AG04450 (cell line): ENCODE results near the gene NFAM1. TPM values are rescaled to one million over a fixed set of nuclear protein-coding genes. Genes with fewer than 3 reads are reported as not detected.

Experiments
- CTCF ChIA-PET: fragments of 300-600, 350-600 bp; formaldehyde crosslinking; extraction: SDS; loops from one replicate; lab custom pipeline; 2022; ENCODE audit warnings: antibody characterized with exemption, inconsistent platforms; lab: Charles Lee
- POLR2A ChIA-PET: fragments of 350-600 bp; formaldehyde crosslinking; extraction: SDS; loops from one replicate; lab custom pipeline; 2021; ENCODE audit warnings: antibody characterized with exemption, inconsistent platforms; lab: Yijun Ruan, JAX
- DNase-seq: peaks from one replicate; pipeline ENCODE4 v3.0.0-alpha.2; 2011; ENCODE audit warnings: low read depth, low spot score
- H3K27ac ChIP-seq: one replicate; pipeline ENCODE4 v1.5.1; 2012; ENCODE audit warnings: low read depth, low read length, control low read depth
- H3K27me3 ChIP-seq: one replicate; pipeline ENCODE4 v1.6.0; 2012; ENCODE audit warnings: low read length; ENCODE audit not compliant: control insufficient read depth, insufficient read depth
- H3K4me3 ChIP-seq: 2 replicates; pipeline ENCODE4 v1.5.1; 2011; ENCODE audit warnings: mild to moderate bottlenecking, low read depth, low read length, control low read depth
- H3K9me3 ChIP-seq: 2 replicates; pipeline ENCODE4 v1.5.1; 2012; ENCODE audit warnings: low read length; ENCODE audit not compliant: control insufficient read depth, insufficient read depth
- polyA plus RNA-seq: library from polyadenylated mRNA; depleted of rRNA; stranded (reverse); fragments of >200 nt; gene quantifications from 2 replicates; pipeline ENCODE4 v1.2.3, GENCODE V29; 2011
- TF ChIP-seq, protein P1 (sequence below): IDR thresholded peaks from 2 replicates; pipeline ENCODE4 v1.5.1; 2011; ENCODE audit warnings: low read depth, low read length, control low read depth, inconsistent platforms

The NFAM1 gene
- polyA plus RNA-seq, 1 experiment, result not detected

DNA sequence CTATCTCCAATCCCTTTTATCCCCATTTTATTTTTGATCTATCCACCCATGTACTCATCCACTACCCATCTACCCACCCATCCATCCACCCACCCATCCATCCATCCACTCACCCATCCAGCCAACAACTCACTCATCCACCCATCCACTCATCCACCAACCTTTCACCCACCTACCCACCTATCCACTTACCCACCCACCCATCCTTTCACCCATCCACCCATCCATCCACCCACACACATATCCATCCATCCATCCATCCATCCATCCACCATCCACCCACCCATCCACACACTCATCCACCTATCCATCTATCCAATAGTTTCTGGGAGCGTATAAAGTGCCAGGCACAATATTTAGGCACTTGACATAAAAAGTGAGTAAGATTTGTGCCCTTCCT lies 39.2 kb upstream of the NFAM1 start:
- no peak for DNase-seq
- Histone ChIP-seq H3K27ac (no peak overlapping the region), H3K27me3 (peaks cover 15% of the 10 kb centered on the region), H3K9me3 (no peaks in the 10 kb centered on the region), H3K4me3 (no peak overlapping the region)
- TF ChIP-seq, protein P1, sequence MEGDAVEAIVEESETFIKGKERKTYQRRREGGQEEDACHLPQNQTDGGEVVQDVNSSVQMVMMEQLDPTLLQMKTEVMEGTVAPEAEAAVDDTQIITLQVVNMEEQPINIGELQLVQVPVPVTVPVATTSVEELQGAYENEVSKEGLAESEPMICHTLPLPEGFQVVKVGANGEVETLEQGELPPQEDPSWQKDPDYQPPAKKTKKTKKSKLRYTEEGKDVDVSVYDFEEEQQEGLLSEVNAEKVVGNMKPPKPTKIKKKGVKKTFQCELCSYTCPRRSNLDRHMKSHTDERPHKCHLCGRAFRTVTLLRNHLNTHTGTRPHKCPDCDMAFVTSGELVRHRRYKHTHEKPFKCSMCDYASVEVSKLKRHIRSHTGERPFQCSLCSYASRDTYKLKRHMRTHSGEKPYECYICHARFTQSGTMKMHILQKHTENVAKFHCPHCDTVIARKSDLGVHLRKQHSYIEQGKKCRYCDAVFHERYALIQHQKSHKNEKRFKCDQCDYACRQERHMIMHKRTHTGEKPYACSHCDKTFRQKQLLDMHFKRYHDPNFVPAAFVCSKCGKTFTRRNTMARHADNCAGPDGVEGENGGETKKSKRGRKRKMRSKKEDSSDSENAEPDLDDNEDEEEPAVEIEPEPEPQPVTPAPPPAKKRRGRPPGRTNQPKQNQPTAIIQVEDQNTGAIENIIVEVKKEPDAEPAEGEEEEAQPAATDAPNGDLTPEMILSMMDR, result no peak
- POLR2A ChIA-PET, result no interaction called here
- CTCF ChIA-PET, result interaction anchor here (2.9 kb wide), 1 partner anchor 380 kb away, joined by 20 read pairs; the partner anchor contains the start of gene NDUFA6

DNA sequence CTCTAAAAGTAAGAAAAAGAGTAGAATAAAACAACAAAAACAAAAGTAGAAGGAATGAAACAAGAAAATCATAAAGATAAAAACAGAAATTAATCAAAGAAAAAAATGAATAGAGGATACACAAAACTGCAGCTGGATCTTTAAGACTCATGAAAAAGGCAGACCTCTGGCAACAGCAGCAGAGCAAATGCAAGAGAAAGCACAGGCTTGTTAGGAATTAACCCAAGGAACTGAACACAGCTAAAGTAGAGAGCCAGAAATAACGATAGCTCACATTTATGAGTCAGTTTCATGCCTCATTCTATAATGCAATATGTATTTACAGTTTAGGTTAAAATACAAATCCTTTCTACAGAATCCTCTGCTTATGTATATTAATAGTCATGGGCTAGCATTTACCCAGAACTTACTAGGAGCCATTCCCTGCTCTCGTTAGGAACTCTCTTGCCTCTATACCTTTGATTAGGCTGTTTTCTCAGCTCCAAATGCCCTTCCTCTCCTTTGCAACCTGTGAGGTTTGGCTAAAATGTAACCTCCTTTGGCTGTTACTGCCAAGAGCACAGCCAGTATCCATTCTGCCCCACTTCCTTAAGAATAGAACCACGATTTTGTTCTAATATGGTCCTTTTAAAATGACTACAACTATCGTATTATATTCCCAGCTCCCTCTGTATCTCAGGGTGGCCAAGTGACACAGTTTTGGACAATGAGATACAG lies 38.3 kb upstream of the NFAM1 start:
- POLR2A ChIA-PET, result interaction anchor here (0.6 to 0.7 kb wide), 3 partner anchors 18 to 1089 kb away, joined by 3 to 4 read pairs (median 4); partner anchors contain the start of gene TEF
- Histone ChIP-seq H3K27ac (no peak overlapping the region), H3K27me3 (peaks cover 15% of the 10 kb centered on the region), H3K9me3 (no peaks in the 10 kb centered on the region), H3K4me3 (no peak overlapping the region)
- no peak for DNase-seq
- TF ChIP-seq, protein P1, result no peak
- CTCF ChIA-PET, result interaction anchor here (0.8 to 1.4 kb wide), 2 partner anchors 10 to 26 kb away, joined by 3 to 6 read pairs; no protein-coding TSS in a partner anchor

DNA sequence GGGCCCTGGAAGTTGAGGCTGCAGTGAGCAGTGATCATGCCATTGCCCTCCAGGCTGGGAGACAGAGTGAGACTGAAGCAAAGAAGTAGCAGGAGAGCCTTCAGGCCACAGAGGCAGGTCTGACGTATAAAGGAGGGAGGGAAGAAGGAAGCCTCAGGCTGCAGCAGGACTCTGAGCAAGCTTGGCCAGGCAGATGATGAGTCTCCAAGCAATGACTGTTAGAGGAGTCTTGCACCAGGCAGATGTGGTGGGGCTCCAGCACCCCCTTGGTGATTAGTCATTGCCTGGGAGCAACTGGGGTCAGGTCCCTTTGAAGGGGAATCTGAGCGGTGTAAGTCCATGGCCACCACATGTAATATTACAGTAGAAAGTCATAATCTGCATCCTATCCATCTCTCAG lies 36.6 kb upstream of the NFAM1 start:
- peaks cover 15% of the 10 kb centered on the region for H3K27me3 ChIP-seq
- no peak overlapping the region for H3K27ac ChIP-seq
- no peak overlapping the region for H3K4me3 ChIP-seq
- no peak for DNase-seq
- CTCF ChIA-PET, result no interaction called here
- H3K9me3 ChIP-seq, result no peaks in the 10 kb centered on the region
- TF ChIP-seq, protein P1, result no peak
- POLR2A ChIA-PET, result no interaction called here

DNA sequence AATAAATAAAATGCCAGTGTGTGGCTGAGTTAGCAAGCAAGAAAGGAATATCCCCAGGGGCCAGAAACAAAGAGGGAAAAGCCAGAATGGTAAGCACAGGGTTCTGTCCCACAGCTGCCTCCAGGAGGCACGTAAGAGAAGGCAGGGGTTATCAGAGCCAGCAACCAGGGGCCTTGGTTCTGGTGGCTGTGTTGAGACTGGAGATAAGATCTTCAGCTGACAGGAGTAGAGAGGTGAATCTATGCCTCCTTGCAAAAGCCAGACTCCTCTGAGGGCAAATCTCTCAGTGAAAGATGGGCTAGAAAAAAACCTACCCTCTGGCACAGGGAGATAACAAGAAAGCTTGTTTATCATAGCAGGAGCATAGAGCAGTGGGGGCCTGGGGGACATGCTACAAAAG lies 29.8 kb upstream of the NFAM1 start:
- Histone ChIP-seq H3K27me3 (peaks cover 31% of the 10 kb centered on the region), H3K27ac (no peak overlapping the region), H3K9me3 (no peaks in the 10 kb centered on the region), H3K4me3 (no peak overlapping the region)
- ChIA-PET POLR2A (no interaction called here), CTCF (interaction anchor here (1.8 kb wide), 1 partner anchor 18 kb away, joined by 8 read pairs; no protein-coding TSS in a partner anchor)
- TF ChIP-seq, protein P1, result no peak
- no peak for DNase-seq

DNA sequence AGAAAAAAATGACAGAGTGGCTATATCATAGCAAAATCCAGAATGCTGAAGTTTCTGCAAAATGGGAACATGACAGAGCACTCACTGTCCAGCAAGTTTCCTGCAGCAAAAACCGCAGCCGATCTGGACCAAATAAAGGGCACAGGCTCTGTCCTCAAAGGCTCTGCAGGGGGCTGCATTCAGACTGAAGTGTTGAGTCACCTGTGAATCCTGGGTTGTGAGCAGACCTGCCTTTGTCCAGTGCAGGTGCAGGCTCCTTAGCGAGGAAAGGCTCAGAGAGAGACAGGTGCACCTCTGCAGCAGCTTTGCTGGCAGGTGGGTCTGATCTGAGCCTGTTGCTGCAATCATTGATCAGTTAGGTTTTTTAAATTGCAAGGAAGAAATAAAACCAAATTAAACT lies 29.3 kb upstream of the NFAM1 start:
- DNase-seq, result no peak
- POLR2A ChIA-PET, result no interaction called here
- H3K27ac ChIP-seq, result no peak overlapping the region
- TF ChIP-seq, protein P1, result no peak
- CTCF ChIA-PET, result no interaction called here
- H3K9me3 ChIP-seq, result no peaks in the 10 kb centered on the region
- H3K4me3 ChIP-seq, result no peak overlapping the region
- peaks cover 31% of the 10 kb centered on the region for H3K27me3 ChIP-seq
